GM12891 (cell line): ENCODE measurements around the gene RSAD2.

ENCODE experiments used
- POLR2A ChIP-seq: IDR thresholded peaks from 2 replicates; pipeline ENCODE4 v1.6.1; 2011; ENCODE audit warnings: low read depth, low read length, control low read depth
- POLR2AphosphoS5 ChIP-seq: IDR thresholded peaks from 2 replicates; pipeline ENCODE4 v1.6.1; 2011; ENCODE audit warnings: low read depth, low read length, control low read depth
- TAF1 ChIP-seq: IDR thresholded peaks from 2 replicates; pipeline ENCODE4 v1.6.1; 2011; ENCODE audit warnings: low read depth, low read length, control low read depth

DNA sequence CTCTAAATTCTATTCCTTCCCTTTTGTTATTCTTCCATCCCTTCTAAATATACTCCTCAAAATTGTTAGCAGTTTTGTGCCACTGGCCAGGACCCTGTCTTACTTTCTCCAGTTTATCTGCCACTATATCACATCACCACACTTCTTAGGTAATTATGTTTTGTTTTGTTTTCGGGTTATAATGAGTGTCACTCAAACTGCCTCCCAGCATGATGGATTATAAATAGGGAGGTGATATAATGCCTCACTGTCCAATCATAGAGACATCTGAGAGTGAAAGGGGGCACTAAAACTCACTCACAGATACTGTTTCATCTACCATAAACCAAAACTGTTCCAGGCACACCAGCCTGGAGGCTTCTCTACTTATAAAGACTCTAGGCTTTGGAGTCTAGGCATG lies 3.5 kb downstream of the RSAD2 start:
- TF ChIP-seq POLR2A = no peak
- TF ChIP-seq POLR2AphosphoS5 = no peak
- no peak for TF ChIP-seq TAF1
